Testis (tissue), 3 donors: Measurements from ENCODE around the gene CBFA2T3. TPM values are rescaled to one million over a fixed set of nuclear protein-coding genes. Genes with fewer than 3 reads are reported as not detected.

Experiments
- DNase-seq: peaks from one replicate; pipeline ENCODE4 v3.0.0-alpha.2; 2019
- H3K27ac ChIP-seq, 2 donors: fragments of 200-600 bp; sonication (generic); one replicate each; pipeline ENCODE4 v1.5.1; 2019
- H3K27me3 ChIP-seq: fragments of 200-600 bp; sonication (generic); one replicate; pipeline ENCODE4 v1.5.1; 2019
- H3K36me3 ChIP-seq: fragments of 200-600 bp; sonication (generic); one replicate; pipeline ENCODE4 v1.5.1; 2017; ENCODE audit warnings: low read depth; ENCODE audit errors: missing control alignments
- H3K4me1 ChIP-seq: fragments of 200-600 bp; sonication (generic); one replicate; pipeline ENCODE4 v1.5.1; 2019
- H3K4me3 ChIP-seq, 2 donors: fragments of 200-600 bp; sonication (generic); one replicate each; pipeline ENCODE4 v1.5.1; 2017 to 2019
- H3K9me3 ChIP-seq: fragments of 200-600 bp; sonication (generic); one replicate; pipeline ENCODE4 v1.5.1; 2017
- POLR2A ChIP-seq: fragments of 450-650 bp; IDR thresholded peaks from one replicate; pipeline ENCODE4 v1.6.1; 2017; ENCODE audit warnings: antibody characterized with exemption, mild to moderate bottlenecking, moderate library complexity
- WGBS, 2 donors: methylation state at CpG; one replicate each; pipeline ENCODE4 v1.1.5; 2018; 5-methylcytosine and 5-hydroxymethylcytosine counted together
- intact Hi-C: fragments of 100-400 bp; cut with DNase I; formaldehyde crosslinking; loops from one replicate; pipeline ENCODE4 v1.15.1; 2023; ENCODE audit warnings: low total_unique reads
- polyA plus RNA-seq: library from polyadenylated mRNA; stranded (reverse); fragments of 350-450 nt; fragmentation: Illumina TruSeq; extraction: RNeasy Lipid Tissue Mini Kit (QIAGEN cat#74804); gene quantifications from one replicate; pipeline ENCODE4 v1.2.3, GENCODE V29; 2014; ENCODE audit warnings: low read depth, low replicate concordance; ENCODE audit not compliant: insufficient read depth
- total RNA-seq, 2 donors: library from RNA; depleted of rRNA; stranded (reverse); fragments of >200 nt; gene quantifications; one replicate each; pipeline ENCODE4 v1.2.3, GENCODE V29; 2016
- TF ChIP-seq, protein P1 (sequence below), 3 experiments: fragments of 450-650 bp in 2 of 3; fragments of 200-600 bp in 1 of 3; sonication (generic) in 1 of 3; IDR thresholded peaks; one replicate each; pipeline ENCODE4 v1.5.1; 2016 to 2019; ENCODE audit warnings: antibody characterized with exemption in 3 of 3, mild to moderate bottlenecking in 2 of 3, moderate library complexity in 1 of 3

The CBFA2T3 gene
- total and polyA plus RNA-seq, 3 donors from 2014 or later, result 7.1 to 11.9 (median 9.2) TPM

GRCh38 chr16:89015271-89015859 is 38.4 kb upstream of the CBFA2T3 start:
- Histone ChIP-seq H3K27me3 (no peaks in the 10 kb centered on the region), H3K4me1 (no peaks in the 10 kb centered on the region), H3K36me3 (no peaks in the 10 kb centered on the region), H3K27ac (no peak overlapping the region), H3K4me3 (no peak overlapping the region), H3K9me3 (no peaks in the 10 kb centered on the region)
- DNase-seq, result no peak
- WGBS, 2 donors, result 76 to 80% methylated on average over 7 to 16 of the region's 20 CpGs
- TF ChIP-seq, protein P1, sequence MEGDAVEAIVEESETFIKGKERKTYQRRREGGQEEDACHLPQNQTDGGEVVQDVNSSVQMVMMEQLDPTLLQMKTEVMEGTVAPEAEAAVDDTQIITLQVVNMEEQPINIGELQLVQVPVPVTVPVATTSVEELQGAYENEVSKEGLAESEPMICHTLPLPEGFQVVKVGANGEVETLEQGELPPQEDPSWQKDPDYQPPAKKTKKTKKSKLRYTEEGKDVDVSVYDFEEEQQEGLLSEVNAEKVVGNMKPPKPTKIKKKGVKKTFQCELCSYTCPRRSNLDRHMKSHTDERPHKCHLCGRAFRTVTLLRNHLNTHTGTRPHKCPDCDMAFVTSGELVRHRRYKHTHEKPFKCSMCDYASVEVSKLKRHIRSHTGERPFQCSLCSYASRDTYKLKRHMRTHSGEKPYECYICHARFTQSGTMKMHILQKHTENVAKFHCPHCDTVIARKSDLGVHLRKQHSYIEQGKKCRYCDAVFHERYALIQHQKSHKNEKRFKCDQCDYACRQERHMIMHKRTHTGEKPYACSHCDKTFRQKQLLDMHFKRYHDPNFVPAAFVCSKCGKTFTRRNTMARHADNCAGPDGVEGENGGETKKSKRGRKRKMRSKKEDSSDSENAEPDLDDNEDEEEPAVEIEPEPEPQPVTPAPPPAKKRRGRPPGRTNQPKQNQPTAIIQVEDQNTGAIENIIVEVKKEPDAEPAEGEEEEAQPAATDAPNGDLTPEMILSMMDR (IDR thresholded peaks at IDR 0.05), result no peak
- no peak for TF ChIP-seq POLR2A
- intact Hi-C loops, result no loop called here

DNA sequence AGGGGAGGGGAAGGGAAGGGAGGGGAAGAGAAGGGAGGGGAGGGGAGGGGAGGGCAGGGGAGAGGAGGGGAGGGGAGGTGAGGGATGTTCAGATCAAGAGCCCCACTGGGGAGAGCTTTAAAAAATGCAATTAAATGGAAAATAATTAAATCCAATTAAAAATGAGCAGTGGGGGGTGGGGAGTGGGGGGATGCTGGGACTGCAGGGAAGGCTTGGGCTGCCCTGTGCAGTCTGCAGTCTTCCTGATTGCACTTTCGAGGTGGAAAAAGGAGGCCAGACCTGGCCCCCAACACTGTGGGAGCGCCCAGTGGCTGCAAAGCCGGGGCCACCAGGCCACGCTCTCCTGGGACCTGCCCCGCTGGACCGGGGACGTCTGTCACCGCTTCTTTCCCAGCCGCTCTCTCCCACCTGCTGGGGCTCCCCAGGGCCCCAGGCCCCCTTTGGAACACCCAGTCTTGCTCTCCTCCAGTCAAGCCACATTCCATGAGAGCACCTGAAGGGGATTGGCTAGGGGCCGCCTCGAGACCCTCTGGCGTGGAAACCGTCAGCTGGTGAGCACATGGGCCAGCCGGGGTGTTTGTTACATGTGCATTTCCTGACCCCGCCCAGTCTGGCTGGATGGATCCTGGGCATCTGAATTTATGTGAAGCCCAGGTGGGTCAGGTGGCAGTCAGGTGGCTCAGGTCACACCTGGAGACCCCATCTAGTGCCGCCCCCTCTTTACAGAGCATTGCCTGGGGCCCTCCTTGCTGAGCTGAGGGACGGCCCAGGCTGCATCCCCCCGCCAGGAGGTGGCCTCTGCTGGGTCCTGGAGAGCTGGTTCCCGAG is 37.6 kb upstream of the CBFA2T3 start:
- H3K27ac ChIP-seq, result no peak overlapping the region
- H3K4me1 ChIP-seq, result no peaks in the 10 kb centered on the region
- no peak for DNase-seq
- intact Hi-C loops, result no loop called here
- TF ChIP-seq POLR2A, result no peak
- TF ChIP-seq, protein P1 (IDR thresholded peaks at IDR 0.05), result no peak
- no peaks in the 10 kb centered on the region for H3K36me3 ChIP-seq
- no peaks in the 10 kb centered on the region for H3K27me3 ChIP-seq
- no peak overlapping the region for H3K4me3 ChIP-seq
- H3K9me3 ChIP-seq, result no peaks in the 10 kb centered on the region
- WGBS, 2 donors, result 73 to 84% methylated on average over 8 to 19 of the region's 19 CpGs

DNA sequence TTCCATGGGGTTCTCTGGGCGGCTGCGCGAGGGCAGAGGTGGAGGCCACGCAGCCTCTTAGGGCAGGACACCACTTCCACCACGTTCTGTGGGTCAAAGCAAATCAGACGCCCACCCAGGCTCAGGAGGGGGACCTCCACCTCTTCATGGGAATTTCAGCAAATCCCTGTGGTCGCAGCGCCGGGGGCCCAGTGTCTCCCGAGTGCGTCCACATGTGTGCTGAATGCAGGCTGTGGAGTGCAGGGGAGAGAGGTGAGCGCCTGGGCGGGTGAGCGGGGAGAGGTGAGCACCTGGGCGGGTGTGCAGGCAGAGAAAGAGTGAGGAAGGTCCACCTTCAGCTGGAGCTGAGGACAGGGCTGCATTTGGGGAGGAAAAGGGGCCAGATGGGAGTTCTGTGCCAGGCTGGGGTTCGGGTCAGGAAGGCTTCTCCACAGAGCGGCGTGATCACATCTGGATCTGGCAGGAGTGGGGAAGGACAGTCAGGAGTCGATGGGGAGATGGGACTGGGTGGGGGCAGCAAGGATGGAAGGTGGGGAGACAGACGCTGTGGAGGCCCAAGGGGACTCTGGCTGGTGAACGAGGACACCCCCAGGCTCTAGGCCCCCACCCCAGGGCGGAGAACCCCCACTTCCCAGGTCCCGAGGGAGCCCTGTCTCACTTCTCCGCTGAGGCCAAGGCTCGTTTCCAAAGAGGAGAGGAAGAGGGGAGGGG is 36.8 kb upstream of the CBFA2T3 start:
- DNase-seq, result no peak
- Histone ChIP-seq H3K9me3 (no peaks in the 10 kb centered on the region), H3K4me3 (no peak overlapping the region), H3K4me1 (no peaks in the 10 kb centered on the region), H3K36me3 (no peaks in the 10 kb centered on the region), H3K27me3 (no peaks in the 10 kb centered on the region), H3K27ac (no peak overlapping the region)
- intact Hi-C loops, result no loop called here
- TF ChIP-seq POLR2A, result no peak
- TF ChIP-seq, protein P1 (IDR thresholded peaks at IDR 0.05), result no peak
- 69 to 74% methylated on average over 22 to 25 of the region's 25 CpGs for WGBS, 2 donors

DNA sequence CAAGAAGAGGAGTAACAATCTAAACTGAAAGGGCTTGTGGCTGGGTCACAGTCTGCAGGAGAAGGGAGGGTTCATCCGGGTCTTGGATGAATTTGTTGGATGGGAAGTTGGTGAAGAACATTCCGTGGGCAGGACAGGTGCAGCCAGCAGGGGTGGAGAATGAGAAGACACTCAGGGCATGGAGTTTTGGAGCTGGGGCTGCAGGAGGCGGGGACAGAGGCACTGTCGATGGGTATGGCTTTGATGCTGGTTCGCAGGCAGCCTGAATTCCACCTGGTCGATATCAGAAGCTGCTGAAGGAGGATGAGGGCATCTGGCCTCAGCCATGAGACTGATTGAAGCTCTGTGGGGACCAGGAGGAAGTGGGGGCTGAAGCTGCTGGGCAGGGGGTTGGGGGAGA is 36.1 kb upstream of the CBFA2T3 start:
- 70 to 80% methylated on average over 6 of the region's 6 CpGs for WGBS, 2 donors
- no peaks in the 10 kb centered on the region for H3K27me3 ChIP-seq

More for the DNA sequence above, 36.1 kb upstream of the CBFA2T3 start:
- Histone ChIP-seq H3K4me3 (no peak overlapping the region), H3K36me3 (no peaks in the 10 kb centered on the region), H3K9me3 (no peaks in the 10 kb centered on the region), H3K4me1 (no peaks in the 10 kb centered on the region), H3K27ac (no peak overlapping the region)
- intact Hi-C loops, result no loop called here
- no peak for DNase-seq
- TF ChIP-seq, protein P1 (IDR thresholded peaks at IDR 0.05), result no peak
- TF ChIP-seq POLR2A, result no peak
